Mononuclear cell (primary cell): Measurements from ENCODE around the gene SF3B3. TPM values are rescaled to one million over a fixed set of nuclear protein-coding genes. Genes with fewer than 3 reads are reported as not detected.

ENCODE experiments used
- H3K27me3 ChIP-seq: 2 replicates; pipeline ENCODE4 v1.6.0; 2011; ENCODE audit warnings: low read length, control low read depth; ENCODE audit not compliant: insufficient read depth
- H3K4me1 ChIP-seq: 2 replicates; pipeline ENCODE4 v1.5.1; 2011; ENCODE audit warnings: mild to moderate bottlenecking, low read length, control low read depth; ENCODE audit not compliant: insufficient read depth
- H3K4me3 ChIP-seq: 2 replicates; pipeline ENCODE4 v1.5.1; 2011; ENCODE audit warnings: mild to moderate bottlenecking, low read length, moderate library complexity
- H3K9me3 ChIP-seq: 2 replicates; pipeline ENCODE4 v1.5.1; 2011; ENCODE audit warnings: low read depth, mild to moderate bottlenecking, control low read depth, low read length
- total RNA-seq: library from RNA; depleted of rRNA; stranded (reverse); fragments of >200 nt; gene quantifications from one replicate; pipeline ENCODE4 v1.2.3, GENCODE V29; 2012

SF3B3 gene
- total RNA-seq, 1 donor, result 77.6 TPM

DNA sequence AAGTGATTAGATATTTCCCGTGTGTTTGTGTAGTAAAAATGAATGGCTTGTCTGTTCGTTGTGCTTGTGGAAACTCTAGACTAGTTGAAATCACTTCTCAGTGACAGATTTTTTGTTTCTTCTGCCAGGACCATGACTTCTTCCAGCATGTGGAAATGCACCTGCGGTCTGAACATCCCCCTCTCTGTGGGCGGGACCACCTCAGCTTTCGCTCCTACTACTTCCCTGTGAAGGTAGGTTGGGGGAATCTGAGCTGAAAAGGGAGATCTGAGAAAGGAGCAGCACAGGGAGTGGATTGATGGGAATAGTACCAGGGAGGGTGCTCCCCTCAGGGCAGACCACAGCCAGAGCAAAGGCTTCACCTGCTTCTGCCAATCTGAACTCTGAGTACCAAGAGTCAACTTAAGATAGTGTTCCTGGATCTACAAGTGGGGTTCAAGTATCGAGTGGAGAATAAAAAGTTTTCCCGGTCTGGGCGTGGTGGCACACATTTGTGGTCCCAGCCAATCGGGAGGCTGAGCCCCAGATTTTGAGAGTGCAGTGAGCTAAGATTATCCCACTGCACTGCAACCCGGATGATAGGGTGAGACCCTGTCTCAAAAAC, 47.5 kb downstream of the SF3B3 start:
- H3K4me1 ChIP-seq, result peaks cover 2% of the 10 kb centered on the region
- no peaks in the 10 kb centered on the region for H3K27me3 ChIP-seq
- H3K4me3 ChIP-seq, result no peak overlapping the region
- no peaks in the 10 kb centered on the region for H3K9me3 ChIP-seq

GRCh38 chr16:70571623-70572022, 48.0 kb downstream of the SF3B3 start:
- Histone ChIP-seq H3K4me1 (peaks cover 7% of the 10 kb centered on the region), H3K9me3 (no peaks in the 10 kb centered on the region), H3K4me3 (no peak overlapping the region), H3K27me3 (no peaks in the 10 kb centered on the region)

DNA sequence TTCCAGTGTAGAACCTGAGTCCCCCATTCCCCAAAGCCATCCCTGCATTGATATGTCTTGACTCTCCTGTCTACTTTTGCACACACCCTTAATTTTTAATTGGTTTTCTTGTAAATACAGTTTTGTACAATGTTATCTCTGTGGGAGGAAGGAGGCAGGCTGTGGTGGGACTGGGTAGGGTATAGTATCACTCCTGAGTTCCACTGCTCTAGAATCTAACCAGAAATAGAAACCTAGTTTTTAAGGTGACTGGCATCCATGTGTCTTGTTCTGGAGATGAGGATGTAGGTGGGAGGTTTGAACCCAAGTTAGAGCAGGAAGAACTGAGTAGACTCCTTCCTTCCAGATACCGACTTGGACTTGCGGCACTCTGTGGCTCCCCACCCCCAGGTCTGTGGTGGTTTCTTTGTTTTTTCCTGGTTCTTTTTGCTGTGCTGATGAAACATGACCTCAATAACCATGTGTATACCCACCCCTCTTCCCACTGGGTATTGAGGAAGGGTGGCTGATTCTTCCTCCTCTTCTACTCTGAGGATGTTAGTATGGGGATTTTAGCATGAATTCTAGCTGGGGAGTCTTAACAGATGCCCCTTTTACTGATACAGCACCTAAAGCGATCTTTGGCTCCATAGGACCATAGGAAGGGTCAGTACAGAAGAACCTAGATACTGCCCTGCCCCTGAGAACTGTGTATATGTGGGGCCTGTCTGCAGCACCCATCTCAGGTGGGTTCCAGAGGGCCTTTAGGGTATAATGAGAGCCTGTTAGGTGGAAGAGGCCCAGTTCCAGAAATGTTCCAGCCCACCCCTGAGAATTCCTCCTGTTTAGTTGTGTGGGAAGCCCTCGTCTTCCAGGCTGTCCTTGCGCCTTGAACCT, 48.7 kb downstream of the SF3B3 start:
- H3K9me3 ChIP-seq, result no peaks in the 10 kb centered on the region
- no peaks in the 10 kb centered on the region for H3K27me3 ChIP-seq
- H3K4me3 ChIP-seq, result no peak overlapping the region
- H3K4me1 ChIP-seq, result peaks cover 9% of the 10 kb centered on the region

- H3K27me3 ChIP-seq, result no peaks in the 10 kb centered on the region
- peaks cover 9% of the 10 kb centered on the region for H3K4me1 ChIP-seq
- no peaks in the 10 kb centered on the region for H3K9me3 ChIP-seq
- no peak overlapping the region for H3K4me3 ChIP-seq
These were observed 49.3 kb downstream of the SF3B3 start for GRCh38 chr16:70572926-70573270.

GRCh38 chr16:70573451-70574121, 50.0 kb downstream of the SF3B3 start:
- no peak overlapping the region for H3K4me3 ChIP-seq
- H3K4me1 ChIP-seq, result peaks cover 9% of the 10 kb centered on the region
- H3K27me3 ChIP-seq, result no peaks in the 10 kb centered on the region
- no peaks in the 10 kb centered on the region for H3K9me3 ChIP-seq

GRCh38 chr16:70574595-70575271, 51.1 kb downstream of the SF3B3 start:
- no peak overlapping the region for H3K4me3 ChIP-seq
- H3K4me1 ChIP-seq, result peaks cover 9% of the 10 kb centered on the region
- no peaks in the 10 kb centered on the region for H3K9me3 ChIP-seq
- no peaks in the 10 kb centered on the region for H3K27me3 ChIP-seq

DNA sequence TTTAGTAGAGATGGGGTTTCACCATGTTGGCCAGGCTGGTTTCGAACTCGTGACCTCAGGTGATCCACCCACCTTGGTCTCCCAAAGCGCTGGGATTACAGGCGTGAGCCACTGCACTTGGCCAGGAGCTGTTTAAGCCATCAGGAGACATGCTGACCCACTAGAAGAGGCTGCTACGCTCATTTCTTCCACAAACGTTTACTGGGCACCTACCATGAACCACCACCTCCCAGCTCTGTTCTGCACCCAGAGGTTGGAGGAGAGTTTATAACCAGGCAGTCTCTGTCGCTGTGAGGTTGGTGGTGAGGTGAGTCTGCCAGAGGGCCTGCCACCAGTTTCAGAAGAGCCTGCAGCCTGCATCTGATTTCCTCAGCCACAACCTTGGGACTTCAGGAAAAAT, 51.8 kb downstream of the SF3B3 start:
- peaks cover 9% of the 10 kb centered on the region for H3K4me1 ChIP-seq
- H3K4me3 ChIP-seq, result no peak overlapping the region
- H3K9me3 ChIP-seq, result no peaks in the 10 kb centered on the region
- no peaks in the 10 kb centered on the region for H3K27me3 ChIP-seq

DNA sequence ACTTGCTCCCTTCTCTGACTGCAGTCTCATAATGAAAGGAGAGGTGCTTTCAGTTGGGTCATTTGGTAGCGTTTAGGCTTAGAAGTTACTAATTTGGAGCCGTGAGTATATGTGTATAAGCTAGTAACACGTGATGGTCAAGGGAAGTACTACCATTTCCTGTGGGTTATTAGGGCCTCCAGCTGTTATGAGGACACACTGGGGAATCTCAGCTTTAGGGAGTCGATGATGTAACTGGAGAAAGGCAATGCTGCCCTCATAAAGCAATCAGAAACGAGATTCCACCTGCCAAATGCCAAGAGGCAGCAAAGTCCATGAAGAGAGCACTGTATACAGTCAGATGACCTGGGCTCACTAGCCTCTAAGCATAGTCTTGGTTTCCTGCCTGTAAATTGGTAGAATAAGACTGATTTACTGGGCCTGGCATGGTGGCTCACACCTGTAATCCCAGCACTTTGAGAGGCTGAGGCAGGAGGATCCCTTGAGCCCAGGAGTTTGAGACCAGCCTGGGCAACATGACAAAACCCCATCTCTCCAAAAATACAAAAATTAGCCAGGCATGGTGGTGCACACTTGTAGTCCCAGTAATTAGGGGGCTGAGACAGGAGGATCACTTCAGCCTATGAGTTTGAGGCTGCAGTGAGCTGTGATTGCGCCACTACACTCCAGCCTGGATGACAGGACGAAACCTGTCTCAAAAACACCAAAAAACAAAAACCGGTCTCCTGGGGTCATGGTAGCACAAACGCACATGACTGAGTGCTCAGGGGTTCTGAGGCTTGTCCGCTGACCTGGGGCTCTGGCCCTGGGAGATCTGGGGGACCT, 53.0 kb downstream of the SF3B3 start:
- Histone ChIP-seq H3K27me3 (no peaks in the 10 kb centered on the region), H3K9me3 (no peaks in the 10 kb centered on the region), H3K4me1 (peaks cover 9% of the 10 kb centered on the region), H3K4me3 (no peak overlapping the region)

DNA sequence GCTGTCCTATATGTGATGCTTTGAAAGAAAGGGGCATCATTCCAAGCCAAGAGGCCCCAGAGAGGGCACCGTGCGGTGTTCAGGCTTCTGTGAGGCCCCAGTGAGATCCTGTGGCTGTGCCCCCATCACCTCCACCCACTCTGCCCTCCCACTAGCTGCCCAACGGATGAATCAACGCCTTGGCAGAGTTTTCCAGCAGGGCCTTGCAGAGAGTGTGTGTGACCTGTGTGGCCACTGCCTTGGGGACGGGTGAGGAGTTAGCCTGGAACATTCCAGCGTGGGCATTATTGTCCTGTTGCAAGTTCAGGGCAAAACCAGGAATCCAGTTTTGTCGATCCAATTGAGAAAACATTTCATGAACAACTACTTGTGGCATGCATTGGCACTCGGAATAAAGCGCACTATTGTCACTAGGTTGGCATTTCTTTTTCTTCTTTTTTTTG, 53.7 kb downstream of the SF3B3 start:
- Histone ChIP-seq H3K4me3 (no peak overlapping the region), H3K27me3 (no peaks in the 10 kb centered on the region)

GRCh38 chr16:70578035-70578434, 54.4 kb downstream of the SF3B3 start:
- H3K9me3 ChIP-seq, result no peaks in the 10 kb centered on the region
- H3K4me3 ChIP-seq, result no peak overlapping the region
- H3K27me3 ChIP-seq, result no peaks in the 10 kb centered on the region
- peaks cover 9% of the 10 kb centered on the region for H3K4me1 ChIP-seq

More for the DNA sequence above, 53.7 kb downstream of the SF3B3 start:
- Histone ChIP-seq H3K4me1 (peaks cover 9% of the 10 kb centered on the region), H3K9me3 (no peaks in the 10 kb centered on the region)

GRCh38 chr16:70579248-70579647, 55.6 kb downstream of the SF3B3 start:
- H3K4me1 ChIP-seq, result peaks cover 9% of the 10 kb centered on the region
- H3K27me3 ChIP-seq, result no peaks in the 10 kb centered on the region
- no peaks in the 10 kb centered on the region for H3K9me3 ChIP-seq
- H3K4me3 ChIP-seq, result no peak overlapping the region

DNA sequence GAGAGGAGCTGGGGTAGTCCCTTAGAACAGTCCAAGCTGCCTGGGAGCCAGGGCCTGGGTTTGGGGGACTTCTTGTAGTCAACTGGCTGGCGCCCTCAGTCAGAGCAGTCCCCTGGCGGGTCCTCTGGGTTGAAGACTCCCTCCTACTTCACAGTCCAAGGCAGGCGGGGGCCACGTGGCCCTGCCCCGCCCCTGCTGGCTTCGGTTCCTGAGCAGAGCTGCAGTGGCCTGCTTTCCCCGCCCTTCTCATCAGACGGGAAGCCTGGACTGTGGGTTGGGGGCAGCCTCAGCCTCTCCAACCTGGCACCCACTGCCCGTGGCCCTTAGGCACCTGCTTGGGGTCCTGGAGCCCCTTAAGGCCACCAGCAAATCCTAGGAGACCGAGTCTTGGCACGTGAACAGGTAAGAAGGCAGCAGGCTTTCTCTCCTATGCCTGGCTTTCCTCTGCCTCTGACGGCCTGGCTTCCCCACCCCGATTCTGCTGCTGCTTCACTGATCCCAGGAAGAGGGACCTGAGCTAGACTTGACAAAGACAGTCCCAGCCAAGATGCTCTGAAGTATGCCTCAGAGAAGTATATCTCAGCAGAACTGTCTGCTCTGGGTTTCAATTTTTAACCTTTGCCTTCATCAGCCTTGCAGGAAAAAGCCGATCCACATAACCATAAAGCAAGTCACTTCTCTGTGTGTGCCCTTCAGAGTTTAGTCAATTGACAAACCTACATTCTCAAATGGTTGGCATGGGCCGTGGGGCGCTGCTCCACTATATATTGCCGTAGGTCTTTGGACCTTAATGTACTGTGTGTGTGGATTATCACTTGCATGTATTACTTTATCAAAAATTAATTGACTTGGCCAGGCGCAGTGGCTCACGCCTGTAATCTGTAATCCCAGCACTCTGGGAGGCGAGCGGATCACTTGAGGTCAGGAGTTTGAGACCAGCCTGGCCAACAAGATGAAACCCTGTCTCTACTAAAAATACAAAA, 56.3 kb downstream of the SF3B3 start:
- H3K4me3 ChIP-seq, result no peak overlapping the region
- no peaks in the 10 kb centered on the region for H3K27me3 ChIP-seq
- no peaks in the 10 kb centered on the region for H3K9me3 ChIP-seq
- H3K4me1 ChIP-seq, result peaks cover 9% of the 10 kb centered on the region

DNA sequence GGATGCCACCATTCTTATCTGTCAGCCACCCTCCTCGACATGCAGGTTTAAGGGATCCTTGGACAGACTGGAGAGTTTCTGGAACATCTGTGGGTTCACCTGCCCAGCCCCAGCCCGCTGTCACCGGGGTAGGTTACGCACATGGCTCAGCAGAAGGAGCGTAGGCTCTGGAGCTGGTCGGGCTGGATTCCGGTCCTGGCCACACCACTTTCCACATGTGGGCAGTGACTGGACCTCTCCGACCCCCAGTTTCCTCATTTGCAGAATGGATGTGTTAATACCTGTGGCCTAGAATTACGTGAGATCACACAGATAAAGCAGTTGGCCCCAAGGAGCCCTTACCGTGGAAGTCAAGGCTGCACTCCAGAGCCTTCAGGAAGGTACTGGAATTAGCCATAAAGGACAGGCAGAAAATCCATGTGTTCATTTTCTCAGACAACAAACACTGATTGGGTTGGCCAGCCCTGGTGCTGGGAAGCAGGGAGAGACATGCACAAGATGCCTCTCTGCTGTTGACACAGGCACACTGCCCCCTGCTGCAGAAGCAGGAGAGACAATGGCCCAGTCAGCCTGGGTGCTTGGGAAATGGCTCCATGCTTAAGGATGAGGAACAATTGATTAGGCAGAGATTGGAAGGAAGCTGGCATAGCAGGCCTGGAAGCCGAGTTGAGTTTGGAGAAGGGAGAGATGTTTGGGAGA, 58.8 kb downstream of the SF3B3 start:
- no peaks in the 10 kb centered on the region for H3K4me1 ChIP-seq
- no peak overlapping the region for H3K4me3 ChIP-seq
- no peaks in the 10 kb centered on the region for H3K9me3 ChIP-seq
- H3K27me3 ChIP-seq, result no peaks in the 10 kb centered on the region
